GM21515 (cell line): ENCODE measurements around the gene SYT9.

ENCODE experiments used
- ATAC-seq: cut with Tn5 transposase; IDR thresholded peaks from one replicate; pipeline ENCODE4 v1.9.1; 2021; ENCODE audit not compliant: unreplicated experiment

SYT9 gene

GRCh38 chr11:7457211-7457610 lies 205.5 kb downstream of the SYT9 start:
- ATAC-seq: no peak

GRCh38 chr11:7462706-7463105 lies 211.0 kb downstream of the SYT9 start:
- ATAC-seq: no peak

GRCh38 chr11:7467652-7468051 lies 215.9 kb downstream of the SYT9 start:
- ATAC-seq: no peak

GRCh38 chr11:7469351-7469865 lies 217.7 kb downstream of the SYT9 start:
- ATAC-seq: no peak

GRCh38 chr11:7471071-7471470 lies 219.4 kb downstream of the SYT9 start:
- ATAC-seq: no peak

- peak; percentile 65 for ATAC-seq
Observed at GRCh38 chr11:7473717-7474116, 222.0 kb downstream of the SYT9 start.

- no peak for ATAC-seq
Observed at GRCh38 chr11:7480113-7480512, 228.4 kb downstream of the SYT9 start.

- ATAC-seq: no peak
Observed at GRCh38 chr11:7484131-7484530, 232.4 kb downstream of the SYT9 start.

- no peak for ATAC-seq
Observed at GRCh38 chr11:7484645-7485044, 232.9 kb downstream of the SYT9 start.

GRCh38 chr11:7485186-7486097 lies 233.7 kb downstream of the SYT9 start, which contains the start of gene OLFML1:
OLFML1 (plus strand) TSS chr11:7485506; CDS start chr11:7485876, 370 bp downstream.
- ATAC-seq: no peak

- no peak for ATAC-seq
Observed at GRCh38 chr11:7486098-7486780, 234.5 kb downstream of the SYT9 start.

GRCh38 chr11:7486781-7487140 lies 235.1 kb downstream of the SYT9 start:
- no peak for ATAC-seq

GRCh38 chr11:7487360-7487759 lies 235.7 kb downstream of the SYT9 start:
- no peak for ATAC-seq

GRCh38 chr11:7488681-7489080 lies 237.0 kb downstream of the SYT9 start:
- ATAC-seq: no peak

- no peak for ATAC-seq
Observed at GRCh38 chr11:7489376-7489775, 237.7 kb downstream of the SYT9 start.

GRCh38 chr11:7490054-7490453 lies 238.3 kb downstream of the SYT9 start:
- ATAC-seq: no peak

- no peak for ATAC-seq
Observed at GRCh38 chr11:7490535-7490934, 238.8 kb downstream of the SYT9 start.

- no peak for ATAC-seq
Observed at GRCh38 chr11:7492253-7492652, 240.5 kb downstream of the SYT9 start.

GRCh38 chr11:7493670-7494069 lies 242.0 kb downstream of the SYT9 start:
- no peak for ATAC-seq

- no peak for ATAC-seq
Observed at GRCh38 chr11:7494086-7494745, 242.5 kb downstream of the SYT9 start.

- ATAC-seq: peak; percentile 93
Observed at GRCh38 chr11:7495882-7496551, 244.3 kb downstream of the SYT9 start.
